Umbilical cord (tissue), 2 donors: ENCODE measurements around the gene ZNF319. TPM values are rescaled to one million over a fixed set of nuclear protein-coding genes. Genes with fewer than 3 reads are reported as not detected.

Source experiments
- DNase-seq: peaks from one replicate; pipeline ENCODE4 v3.0.0-alpha.2; 2015; ENCODE audit warnings: low spot score
- total RNA-seq: library from RNA; depleted of rRNA; stranded (reverse); fragments of >200 nt; gene quantifications from one replicate; pipeline ENCODE4 v1.2.3, GENCODE V29; 2014; ENCODE audit warnings: low replicate concordance; ENCODE audit not compliant: insufficient read depth

ZNF319 gene
- total RNA-seq, 1 donor from 2014 or later, result 12.0 TPM

DNA sequence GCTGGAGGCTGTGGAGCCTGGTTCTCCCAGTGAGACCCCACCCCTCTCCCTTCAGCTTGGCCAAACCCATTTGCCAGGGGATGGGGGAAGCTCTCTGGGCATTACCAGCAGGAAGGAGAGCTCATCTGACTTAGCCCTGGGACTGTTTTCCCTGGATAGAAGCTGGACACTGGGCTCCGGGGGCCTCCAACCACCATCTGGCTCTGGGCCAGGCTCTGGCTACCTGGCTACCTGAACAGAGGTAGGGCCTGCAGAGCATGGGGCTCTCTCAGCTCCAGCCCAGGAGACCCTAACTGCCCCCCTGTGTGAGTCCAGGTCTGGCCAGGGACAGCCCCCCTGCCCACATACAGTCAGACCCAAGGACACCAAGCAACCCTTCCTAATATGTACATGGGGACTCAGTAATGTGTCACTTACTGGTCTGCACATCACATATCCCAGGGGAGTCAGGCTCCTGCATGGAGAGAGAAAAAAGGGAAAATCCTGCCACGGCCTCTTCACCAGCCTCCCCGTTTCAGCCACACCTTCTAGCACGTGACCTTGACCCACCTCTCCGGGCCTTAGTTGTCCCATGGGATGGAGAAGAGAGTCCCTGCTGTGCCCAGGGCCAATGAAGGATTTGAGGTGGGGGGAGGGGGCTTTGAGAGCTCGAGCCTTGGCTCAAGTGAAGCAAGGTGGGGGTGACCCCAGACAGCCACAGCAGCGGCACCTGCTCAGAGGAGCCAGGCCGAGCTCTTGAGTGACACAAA lies 43.4 kb downstream of the ZNF319 start:
- no peak for DNase-seq

DNA sequence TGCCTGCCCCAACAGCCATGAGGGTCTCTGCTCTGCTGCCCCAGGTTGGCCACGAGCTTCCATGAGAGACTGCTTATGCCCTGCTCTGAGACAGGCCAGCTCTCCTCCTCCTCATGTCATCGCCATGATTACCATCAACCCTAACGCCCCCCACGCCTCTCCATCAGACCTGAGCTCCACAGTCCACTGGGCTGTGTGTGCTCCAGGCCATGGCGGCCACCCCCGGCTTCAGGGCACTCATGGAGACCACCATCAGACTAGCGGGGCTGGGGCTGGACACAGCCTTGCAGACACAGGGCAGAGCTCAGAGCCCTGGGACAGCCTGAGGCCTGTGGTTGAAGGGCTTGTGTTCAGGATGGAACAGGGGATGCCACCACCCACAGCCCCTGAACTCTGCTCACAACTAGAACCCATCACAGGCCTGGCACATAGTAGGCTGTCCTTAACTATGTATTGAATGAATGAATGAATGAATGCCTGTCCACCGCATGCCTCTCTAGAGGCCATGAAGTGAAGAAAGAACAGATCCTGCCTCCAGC lies 44.1 kb downstream of the ZNF319 start:
- no peak for DNase-seq

DNA sequence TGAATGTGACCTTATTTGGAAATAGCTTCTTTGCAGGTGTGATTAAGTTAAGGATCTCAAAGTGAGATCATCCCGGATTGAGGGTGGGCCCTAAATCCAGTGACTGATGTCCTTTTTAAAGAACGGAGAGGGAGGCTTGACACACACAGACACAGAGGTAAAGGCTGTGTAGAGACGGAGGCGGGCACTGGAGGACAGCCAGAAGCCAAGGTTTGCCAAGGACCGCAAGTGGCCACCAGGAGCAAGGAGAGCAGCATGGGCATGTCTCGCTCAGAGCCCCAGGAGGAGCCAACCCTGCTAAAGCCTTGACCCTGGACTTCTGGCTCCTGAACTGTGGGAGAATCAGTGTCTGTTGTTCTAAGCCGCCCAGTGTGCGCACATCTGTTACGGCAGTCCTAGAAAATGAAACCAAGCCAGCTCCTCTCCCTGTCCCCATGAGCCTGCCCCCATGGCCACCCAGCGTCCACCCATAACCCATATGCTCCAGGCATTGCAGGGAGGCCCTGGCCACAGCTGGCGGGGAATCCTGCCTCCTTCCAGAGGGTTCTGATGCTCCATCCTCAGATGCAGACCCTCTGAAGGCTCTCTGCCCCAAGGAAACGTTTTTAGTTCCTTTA lies 44.8 kb downstream of the ZNF319 start:
- no peak for DNase-seq

DNA sequence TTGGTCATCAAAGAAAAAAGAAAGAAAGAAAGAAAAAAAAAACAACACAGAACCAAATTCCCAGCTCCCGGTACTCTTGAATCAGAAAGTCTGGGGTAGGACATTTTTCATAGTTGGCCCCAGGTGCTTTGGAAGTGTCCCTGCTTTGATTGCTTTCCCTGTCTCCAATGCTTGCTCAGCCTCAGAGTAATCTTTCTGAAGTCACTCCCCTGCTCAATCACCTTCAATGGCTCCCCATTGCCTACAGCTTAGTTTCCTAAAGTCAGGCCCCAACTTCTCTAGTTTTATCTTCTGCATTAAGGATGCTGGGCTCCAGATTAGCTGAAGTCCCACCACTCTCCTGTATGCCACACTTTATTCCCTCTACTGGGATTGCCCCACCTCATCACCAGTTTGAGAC lies 46.6 kb downstream of the ZNF319 start:
- no peak for DNase-seq

DNA sequence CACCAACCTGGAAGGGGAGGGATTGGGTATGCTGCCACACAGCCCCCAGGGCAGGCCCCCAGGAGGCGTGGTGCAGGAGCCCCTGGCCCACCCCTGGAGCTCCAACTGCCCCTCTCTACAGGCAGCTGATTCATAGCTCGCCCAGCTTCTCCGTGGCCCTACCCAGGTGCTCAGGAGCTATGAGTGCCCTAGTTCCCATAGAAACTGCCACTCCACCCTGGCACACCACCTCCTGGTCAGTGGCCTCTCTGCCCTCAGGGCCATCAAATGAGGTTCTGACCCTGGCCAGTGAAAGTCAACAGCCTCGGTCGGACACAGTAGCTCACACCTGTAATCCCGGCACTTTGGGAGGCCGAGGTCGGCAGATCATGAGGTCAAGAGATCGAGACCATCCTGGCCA lies 47.6 kb downstream of the ZNF319 start:
- DNase-seq, result no peak

DNA sequence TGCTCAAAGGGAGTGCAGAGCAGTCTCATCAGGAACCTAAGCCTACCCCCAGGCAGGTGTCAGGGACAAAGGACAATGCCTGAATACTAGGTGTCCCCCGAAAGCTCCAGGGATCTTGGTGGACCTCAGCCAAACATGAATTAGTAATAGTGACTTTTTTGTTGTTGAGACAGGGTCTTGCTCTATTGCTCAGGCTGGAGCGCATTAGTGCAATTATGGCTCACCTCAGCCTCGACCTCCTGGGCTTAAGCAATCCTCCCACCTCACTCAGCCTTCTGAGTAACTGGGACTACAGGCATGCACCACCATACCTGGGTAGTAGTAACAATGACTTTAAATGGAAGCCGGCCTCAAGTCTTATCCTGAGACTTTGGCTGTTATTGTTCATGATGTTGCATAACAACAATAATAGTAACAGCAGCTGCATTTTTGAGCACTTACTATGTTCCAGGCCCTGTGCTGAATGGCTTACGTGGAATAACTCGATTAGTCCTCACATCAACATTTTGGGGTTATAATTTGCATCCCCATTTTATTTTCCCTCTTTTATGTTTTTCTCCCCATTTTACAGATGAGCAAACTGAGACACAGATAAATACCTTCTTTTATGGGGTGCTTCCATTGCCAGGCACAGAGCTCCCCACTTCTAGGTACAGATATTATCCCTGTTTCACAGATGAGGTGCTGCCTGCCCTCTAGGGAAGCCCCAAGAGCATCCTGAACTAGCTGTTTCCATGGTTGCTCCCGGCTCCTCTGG lies 49.1 kb downstream of the ZNF319 start:
- DNase-seq, result no peak

DNA sequence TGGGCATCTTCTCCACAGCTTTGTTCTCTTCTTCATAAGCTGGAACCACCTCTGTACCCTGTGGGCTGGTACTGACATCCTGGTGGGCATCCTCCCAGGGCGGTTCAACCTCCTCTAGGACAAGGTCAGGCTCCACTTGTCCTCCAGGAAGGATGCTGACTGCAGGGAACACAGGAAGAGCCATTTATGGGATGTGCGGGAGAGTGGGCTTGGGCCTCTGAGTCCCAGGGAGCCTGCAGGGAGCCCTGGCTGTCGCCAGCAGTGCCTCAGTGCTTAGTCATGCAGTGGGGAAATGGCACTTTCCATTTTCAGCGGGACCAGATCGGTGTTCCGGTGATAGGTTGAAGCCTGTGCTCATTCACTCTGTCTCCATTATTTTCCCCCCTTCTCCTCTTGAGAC lies 50.1 kb downstream of the ZNF319 start:
- DNase-seq, result no peak

DNA sequence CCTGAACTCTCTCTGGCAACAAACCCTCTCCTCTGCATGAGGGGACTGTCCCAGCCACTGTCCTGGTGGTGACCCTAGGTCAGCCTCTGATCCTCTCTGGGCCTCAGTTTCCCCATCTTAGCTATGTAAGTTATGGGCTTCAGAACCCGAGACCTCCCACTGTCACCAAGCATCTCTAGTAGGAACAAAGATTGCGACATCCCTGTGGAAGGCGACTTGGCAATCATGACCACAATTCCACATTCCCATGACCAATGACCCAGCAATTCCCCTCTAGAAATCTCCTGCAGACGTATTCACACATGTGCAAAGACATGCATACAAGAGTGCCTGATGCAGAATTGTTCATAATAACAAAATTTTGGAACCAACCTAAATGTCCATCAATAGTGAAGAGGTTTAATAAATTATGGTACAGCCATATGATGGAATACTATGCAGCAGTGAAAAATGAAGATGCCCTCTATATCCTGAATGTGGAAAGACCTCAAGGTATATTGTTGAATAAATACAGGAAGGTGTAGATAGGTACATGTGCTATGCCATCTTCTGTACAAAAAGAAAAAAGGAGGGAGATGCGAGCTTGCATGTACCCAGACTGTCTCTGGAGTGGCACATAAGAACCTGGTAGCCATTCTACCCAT lies 50.8 kb downstream of the ZNF319 start:
- no peak for DNase-seq

DNA sequence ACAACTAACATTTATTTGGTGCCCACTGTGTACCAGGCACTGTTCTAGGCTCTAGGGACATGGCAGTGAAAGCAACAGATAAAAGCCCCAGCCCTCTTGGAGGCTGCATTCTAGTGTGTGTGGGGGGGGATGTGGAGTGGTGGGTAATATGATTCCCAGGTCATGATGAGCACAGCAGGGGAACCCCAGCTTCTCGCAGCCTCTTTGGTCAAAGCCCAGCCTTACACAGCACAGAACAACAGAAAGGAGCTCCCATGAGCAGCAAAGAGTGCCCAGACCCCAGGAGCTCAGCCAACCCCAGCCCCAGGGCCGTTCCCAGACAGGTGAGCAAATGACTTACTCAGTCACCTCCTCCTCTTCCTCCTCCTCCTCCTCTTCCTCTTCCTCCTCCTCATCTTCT lies 51.5 kb downstream of the ZNF319 start:
- no peak for DNase-seq

DNA sequence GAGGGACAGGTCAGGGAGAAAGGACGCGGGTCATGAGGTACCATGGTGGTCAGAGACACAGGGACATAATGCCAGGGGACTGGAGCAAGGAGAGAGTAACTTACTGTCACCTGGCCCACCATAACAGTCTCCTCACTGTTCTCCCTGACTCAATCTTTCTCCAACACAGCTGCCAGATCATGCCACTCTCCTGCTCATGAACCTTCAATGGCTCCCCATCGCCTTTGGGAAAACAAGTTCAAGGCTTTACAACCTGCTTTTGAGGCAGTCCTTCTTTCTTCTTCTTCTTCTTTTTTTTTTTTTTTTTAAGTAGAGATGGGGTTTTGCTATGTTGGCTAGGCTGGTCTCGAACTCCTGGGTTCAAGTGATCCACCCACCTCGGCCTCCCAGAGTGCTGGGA lies 52.4 kb downstream of the ZNF319 start:
- no peak for DNase-seq

DNA sequence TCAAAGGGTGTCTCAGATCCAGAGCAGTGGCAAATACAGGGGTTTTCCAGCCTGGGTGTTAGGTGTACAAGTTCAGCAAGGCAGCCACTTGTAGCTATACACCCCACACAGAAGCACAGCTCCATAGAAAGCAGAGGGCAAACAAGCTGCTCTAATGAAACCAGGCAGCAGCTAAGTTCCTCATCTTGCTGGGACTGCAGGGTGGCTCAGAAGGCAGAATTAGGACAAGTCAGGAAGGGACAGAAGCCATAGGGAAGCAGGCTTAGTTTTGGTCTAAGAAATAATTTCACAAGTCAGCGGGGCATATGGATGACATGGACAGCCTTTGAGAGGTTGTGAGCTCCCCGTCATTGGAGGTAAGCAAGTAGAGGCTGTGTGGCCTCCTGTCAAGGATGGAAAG lies 53.2 kb downstream of the ZNF319 start:
- DNase-seq, result no peak

DNA sequence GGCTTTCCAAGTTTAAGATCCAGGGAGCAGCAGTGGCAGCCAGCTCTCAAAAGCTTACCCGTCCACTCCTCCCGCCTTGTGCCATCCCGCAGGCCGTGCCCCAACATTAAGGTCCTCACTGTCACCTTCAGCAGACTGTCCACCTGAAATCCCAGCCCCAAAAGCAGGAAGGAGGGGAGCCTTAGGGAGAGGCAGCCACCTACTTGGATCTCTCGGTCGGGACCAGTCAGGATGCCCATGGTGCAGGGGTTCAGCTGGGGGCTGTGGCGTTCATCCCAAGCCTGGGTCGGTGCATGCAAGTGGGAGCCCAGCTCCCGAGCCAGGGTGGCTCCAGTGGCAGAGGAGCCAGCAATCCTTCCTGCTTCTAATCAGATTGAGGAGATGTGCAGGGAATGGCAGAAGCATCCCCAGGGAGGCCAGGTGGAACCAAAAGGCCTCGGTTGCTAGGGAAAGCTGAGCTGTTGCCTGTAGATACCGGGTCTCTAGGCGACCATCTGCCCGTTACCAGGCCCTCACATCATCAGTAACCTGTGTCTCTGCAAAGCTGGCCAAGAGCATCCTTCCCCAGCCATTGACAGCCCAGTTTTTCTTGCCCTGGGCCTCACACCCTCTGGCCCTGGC lies 54.2 kb downstream of the ZNF319 start:
- DNase-seq, result no peak

DNA sequence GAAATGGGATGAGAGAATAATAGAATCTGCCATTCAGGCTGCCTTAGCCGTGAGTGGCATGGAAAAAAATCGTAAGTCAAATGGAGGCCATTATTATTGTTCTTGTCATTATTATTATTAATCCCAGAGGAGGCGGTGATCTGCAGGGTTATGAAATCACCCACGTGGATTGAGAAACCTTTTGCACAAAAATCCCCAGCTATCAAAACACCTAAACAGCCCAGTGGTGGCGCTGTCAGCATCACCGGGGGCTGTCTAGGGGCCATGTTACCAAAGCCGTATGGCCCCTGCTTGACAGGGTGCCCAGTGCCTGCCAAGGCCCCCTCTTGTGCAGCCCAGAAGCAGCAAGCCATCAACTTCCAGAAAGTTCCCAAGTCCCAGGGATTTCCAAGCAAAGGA lies 54.7 kb downstream of the ZNF319 start:
- no peak for DNase-seq

DNA sequence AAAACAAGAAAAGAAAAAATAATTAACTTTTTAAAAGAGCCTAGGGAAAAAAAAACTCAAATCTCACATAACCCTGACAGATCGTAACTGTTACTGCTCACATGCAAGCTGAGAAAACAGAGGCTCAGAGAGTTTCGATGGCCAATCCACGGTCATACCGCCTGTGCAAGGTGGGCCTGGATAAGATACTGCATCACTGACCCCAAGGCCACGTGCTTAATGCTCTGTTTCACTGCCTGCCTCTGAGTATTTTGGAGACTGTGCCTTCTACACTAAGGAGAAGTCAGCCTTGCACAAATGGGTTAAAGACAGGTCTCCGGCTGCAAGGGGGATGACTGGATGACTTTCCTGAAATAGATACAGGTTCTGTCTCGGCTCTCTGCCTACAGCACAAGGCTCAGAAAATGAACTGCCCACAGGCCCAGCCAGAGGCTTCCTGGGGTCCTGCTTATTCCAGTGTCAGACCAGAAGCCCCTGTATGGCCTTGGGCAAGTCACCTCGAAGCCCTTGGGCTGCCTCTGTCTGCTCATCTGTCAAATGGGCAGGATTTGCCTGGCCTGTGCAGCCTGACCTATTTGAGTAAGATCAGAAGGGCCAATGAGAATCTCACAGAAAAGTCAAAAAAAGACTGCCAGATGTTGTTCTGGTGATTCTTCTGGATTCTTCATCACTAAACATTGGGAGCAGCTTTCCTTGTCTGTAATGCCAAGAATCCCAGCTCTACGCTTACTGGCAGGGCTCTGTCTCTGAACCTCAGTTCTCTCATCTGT lies 55.3 kb downstream of the ZNF319 start:
- DNase-seq, result no peak

Other genes starting within 250 kb of the ZNF319 start
- gene KIFC3, start 198.2 kb downstream of the ZNF319 start, total RNA-seq, result 40.7 TPM
- 0.72 TPM for gene CNGB1, start 29.5 kb downstream of the ZNF319 start, total RNA-seq
- 41.4 TPM for gene USB1, start 735 bp upstream of the ZNF319 start, total RNA-seq
- 1.7 TPM for gene MMP15, start 25.1 kb upstream of the ZNF319 start, total RNA-seq
- 40.9 TPM for gene CFAP20, start 128.7 kb upstream of the ZNF319 start, total RNA-seq
- 16.9 TPM for gene CSNK2A2, start 197.4 kb upstream of the ZNF319 start, total RNA-seq